ENCODE data around the gene DCDC2C. TPM values are rescaled to one million over a fixed set of nuclear protein-coding genes. Genes with fewer than 3 reads are reported as not detected.
"Not testable (repeated sequence)": the region's sequence is repeated elsewhere in the genome, so short reads cannot be mapped to it uniquely, and the experiment has no call there.

The DCDC2C gene, protein sequence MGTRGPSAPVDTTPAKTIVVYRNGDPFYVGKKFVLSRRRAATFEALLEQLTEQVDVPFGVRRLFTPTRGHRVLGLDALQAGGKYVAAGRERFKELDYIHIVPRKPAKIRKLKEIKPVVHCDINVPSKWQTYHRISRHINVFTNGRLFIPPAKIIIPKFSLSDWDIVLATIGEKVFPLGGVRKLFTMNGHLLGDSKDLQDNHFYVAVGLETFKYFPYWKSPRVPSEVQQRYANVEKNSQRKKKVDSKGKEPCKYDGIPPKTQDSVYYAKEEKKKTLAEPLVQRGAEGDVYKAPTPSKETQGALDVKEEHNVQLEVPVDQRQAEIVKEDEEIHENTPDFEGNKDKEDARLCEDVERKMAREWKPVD
- under 1 TPM in 3 of 4 donors, not detected in 1; 0.27 to 0.64 (median 0.46) TPM for polyA plus RNA-seq (ENCODE audit: insufficient read length in 4 of 4)

DNA sequence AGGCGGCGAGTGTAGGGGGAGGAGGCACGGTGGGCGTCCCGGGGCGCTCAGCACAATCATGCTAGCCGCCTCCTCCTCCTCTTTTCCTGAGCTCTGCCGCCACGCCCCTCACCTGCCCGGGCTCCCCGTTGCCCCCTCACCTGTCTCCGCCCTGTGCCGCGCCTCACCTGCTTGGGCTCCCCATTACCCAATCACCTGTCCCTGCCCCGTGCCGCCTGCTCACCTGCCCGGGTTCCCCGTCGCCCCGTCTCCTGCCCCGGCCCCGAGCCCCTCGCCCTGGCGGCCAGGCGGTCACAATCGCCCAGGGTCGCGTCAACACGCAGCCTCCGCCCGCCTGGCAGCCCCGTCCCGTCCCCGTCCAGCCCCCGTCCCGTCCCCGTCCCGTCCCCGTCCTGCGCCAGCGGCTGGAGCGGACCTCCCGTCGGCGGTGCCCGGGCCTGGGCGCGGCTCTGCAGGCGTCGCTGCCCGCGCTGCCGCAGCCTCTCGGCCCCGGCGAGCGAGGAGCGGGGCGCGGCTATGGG is at the start of gene DCDC2C:
Gene DCDC2C, plus strand, starts transcription at position 340 of the 521 bp plus-strand sequence. Its CDS starts 177 bp downstream, at position 517.
- no peak for DNase-seq (ENCODE audit: low read depth in 4 of 4, low spot score in 3 of 4)

DNA sequence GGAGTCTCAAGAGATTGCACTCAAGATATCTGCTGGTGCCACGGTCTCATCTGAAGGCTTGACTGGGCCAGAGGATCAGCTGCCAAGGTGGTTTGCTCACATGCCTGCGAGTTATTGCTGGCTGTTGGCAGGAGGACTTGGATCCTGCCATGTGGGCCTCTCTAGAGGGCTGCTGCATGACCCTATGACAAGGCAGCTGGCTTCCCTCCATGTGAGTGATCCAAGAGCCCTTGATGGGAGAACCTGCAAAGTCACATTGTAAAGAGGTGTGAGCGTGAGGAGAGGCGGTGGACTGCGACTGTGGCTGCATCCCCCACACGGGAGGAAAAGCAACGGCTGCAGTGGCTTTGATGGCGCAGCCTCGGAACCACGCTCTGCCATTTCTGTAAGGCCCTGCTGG is 49.4 kb upstream of the DCDC2C start:
- no peak for DNase-seq (ENCODE audit: low read depth in 4 of 4, low spot score in 3 of 4)

DNA sequence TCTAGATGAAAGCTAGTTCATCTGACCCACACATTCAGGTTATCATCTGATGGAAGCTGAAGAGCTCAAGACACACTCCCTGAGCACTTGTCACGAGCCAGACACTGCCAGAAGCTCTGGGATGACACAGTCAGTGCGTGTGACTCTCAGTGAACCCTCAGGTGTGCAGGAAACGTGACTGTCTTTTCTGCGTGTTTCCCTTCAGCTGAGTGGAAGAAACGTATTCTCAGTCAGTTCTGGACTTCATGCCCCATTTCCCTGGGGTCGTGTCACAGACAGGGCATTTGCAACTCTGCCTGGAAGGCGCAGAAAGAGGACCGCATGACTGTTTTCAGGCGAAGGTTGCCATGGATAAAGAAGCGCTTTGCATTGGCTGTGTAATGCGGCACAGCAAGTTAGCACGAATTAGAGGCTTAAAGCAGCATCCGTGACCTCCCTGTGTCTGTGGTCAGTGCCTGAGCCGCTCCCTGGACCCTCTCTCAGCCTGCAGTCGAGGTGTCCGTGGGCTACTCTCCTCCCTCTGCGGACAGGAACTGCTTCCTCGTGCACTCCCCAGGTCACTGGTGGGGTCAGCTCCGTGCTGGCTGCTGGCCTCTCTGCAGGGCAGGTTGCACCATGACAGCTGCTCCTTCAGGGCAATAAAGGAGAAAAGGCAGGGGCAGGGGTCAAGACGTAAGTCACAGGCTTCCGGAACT is 48.7 kb upstream of the DCDC2C start:
- DNase-seq (ENCODE audit: low read depth in 4 of 4, low spot score in 3 of 4): no peak

DNA sequence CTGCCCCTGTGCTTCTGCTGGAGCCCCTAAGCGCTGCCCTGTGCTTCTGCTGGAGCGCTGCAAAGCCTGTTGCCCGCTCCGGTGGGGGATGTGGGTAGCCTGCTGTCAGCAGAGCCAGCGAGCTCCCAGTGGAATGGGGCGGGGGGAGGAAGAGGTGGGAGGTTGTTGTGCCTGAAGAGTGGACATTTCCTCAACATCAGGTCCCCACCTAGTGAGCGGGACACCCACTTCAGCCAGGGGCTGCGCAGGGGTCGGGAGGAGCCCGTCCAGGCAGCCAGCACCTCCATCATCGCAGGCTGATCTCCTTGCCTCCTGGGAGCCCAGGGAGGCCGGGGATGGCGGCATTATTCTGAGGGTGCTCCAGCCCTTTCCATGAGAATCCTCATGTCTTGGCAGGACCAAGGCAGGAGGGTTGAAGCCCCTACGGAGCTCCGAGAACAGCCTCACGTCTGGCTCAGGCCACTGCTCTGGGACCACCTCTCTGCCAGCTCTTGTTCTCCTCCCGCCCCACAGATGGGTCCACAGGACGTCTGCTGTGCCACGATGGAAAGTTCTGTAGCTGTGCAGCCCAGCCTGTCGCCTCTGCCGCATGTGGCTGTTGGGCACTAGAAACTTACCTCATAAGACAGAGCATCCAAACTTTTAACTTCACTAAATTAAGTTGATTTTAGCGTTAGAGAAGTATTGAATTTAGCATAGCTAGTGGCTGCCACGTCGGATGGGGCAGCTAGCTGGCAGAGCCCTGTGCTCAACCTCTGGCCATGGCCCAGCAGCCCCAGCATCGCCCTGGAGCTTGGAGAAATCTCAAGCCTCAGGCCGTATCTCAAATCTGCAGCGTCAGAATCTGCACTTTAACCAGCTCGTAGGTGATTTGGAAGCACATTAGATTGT is 47.3 kb upstream of the DCDC2C start:
- no peak for DNase-seq (ENCODE audit: low read depth in 4 of 4, low spot score in 3 of 4)

DNA sequence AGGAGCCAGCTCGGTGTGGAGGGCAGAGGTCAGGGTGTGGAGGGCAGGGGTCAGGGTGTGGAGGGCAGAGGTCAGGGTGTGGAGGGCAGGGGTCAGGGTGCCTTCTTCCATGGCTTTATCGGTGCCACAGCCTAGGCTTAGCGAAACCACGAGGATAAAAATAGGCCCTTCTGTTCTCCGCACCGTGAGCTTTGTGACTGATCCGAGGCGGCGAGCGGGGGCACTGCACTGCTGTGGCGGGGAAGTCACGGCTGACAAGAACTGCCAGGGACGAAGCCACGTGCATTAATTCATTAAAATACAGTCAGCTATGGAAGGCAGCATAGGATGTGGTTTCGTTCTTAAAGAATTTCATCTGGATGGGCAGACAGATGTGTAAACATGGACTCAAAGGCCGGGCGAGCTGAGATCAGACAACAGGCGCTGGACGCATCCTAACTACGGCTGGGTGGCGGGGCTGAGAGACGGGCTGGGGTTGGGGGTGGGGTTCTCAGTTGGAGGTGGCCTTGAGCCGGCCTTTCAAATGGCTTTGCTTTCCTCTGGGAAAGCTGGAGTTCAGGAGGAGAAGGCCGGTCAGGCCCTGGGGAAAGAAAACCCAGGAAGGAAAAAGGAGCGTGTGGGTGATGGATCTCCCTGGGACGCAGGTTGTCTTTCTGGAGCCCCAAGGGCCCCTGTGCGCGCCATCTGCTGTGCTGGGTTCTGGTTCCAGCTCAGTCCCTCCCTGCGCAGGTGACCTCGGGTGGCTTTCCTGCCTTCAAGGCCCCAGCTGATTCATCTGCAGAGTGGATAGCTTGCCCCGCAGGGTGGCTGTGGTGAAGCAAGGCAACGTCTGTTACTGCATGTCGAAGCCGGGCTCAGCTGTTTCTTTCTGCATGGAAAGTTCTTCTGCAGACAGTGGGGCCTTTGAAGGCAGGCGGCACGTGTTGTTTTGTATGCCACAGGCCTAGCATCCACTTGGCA is 46.3 kb upstream of the DCDC2C start:
- peak in 1 of 4 donors; percentile 30 for DNase-seq (ENCODE audit: low read depth in 4 of 4, low spot score in 3 of 4)

DNA sequence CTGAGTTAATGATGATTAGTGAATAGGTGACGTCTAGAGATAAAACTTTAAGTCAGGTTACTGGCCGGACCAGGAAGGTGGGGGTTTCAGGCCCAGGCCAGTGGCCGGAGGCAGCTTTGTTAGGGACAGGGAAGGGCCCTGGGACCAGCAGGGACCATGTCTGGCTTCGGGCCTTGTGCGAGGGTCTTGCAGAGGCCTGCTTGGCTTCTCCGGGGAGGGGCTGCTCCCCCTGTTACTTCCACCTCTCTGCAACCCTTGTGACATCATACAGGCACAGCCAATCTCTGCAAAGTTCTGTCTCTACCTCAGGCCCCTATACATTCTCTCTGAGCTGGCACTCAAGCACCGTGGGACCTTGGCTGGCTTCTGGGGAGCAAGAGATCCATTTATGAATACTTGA is 45.5 kb upstream of the DCDC2C start, which contains the start of gene ALLC:
Gene ALLC, plus strand, starts transcription at position 320 of the 400 bp plus-strand sequence. CDS start 12,958 bp downstream, outside the sequence.
- DNase-seq (ENCODE audit: low read depth in 4 of 4, low spot score in 3 of 4): no peak

DNA sequence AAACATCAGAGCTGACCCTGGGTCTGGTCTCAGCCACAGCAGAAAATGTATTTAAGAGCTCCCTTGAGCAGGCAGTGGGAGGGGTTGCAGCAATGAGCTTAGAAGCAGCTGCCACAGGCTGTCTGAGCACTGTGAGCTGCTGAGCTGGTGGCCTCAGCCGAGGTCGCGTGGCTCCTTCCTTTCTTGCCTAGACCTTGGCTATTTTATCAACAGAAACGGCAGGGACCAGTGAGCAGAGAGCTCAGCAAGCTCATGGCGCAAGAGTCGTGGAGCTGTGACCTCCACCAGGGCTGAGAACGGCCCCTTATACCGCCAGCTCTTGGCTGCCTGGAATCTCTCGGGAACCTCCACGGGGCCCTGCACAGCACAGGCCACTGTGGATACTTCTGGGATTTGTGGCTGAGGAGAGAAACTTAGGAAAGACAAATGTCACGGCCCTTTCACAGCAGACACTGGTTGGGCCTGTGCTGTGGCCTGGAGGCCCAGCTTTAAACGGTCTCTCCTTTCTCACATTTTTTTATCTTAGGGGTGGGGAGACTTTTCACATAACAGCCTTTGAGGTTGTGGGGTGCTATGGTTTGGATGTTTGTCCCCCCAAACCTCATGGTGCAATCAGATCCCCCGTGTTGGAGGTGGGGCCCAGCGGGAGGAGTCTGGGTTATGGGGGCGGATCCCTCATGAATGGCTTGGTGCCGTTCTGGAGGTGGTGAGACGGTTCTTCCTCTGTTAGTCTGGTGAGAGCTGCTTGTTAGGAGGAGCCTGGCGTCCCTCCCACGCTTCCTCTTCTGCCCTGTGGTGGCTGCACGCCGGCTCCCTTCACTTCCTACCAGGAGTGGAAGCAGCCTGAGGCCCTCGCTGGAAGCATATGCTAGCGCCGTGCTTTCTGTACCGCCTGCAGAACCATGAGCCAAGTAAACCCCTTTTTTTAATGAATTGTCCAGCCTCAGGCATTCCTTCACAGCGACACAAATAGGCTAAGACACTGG is 43.6 kb upstream of the DCDC2C start:
- peak in 1 of 4 donors; percentile 33 for DNase-seq (ENCODE audit: low read depth in 4 of 4, low spot score in 3 of 4)

DNA sequence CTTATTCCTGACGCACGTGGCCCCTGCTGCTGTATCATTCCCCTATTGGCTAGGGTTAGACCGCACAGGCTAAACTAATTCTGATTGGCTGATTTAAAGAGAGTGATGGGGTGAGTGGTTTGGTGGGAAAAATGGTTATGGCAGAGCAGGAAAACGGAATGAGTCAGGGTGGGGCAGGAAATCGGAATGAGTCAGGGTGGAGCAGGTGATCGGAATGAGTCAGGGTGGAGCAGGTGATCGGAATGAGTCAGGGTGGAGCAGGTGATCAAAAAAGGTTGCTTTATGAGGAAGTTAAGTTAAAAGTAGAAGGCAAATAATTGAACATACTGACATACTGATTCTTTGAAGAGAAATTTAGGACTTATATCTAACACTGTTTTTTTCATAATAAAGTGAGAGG is 42.7 kb upstream of the DCDC2C start:
- not testable (repeated sequence) for DNase-seq (ENCODE audit: low read depth in 4 of 4, low spot score in 3 of 4)

DNA sequence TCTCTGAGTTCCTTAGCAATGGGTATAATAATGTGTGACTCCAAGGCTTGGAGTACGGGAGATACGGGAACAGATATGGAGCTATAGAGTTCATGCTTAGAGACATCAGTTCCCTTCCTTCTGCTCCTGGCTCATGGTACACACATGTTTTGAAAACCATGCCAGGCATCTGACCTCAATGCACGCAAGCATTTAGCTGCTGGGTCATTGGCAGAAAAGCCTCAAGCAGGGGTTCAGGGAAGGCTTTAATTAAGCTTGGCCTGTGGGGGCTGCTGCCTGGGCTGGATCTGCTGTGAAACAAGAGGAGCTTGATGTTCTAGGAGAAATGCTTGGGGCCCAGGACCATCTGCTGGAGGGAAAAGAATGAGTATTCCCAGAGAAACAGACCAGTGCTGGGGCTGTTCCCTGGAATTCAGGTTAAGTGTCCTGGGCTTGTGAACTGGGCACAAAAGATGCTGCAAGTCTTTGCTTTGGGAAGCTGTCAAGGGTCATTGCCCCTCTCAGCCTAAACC is 42.2 kb upstream of the DCDC2C start:
- no peak for DNase-seq (ENCODE audit: low read depth in 4 of 4, low spot score in 3 of 4)

DNA sequence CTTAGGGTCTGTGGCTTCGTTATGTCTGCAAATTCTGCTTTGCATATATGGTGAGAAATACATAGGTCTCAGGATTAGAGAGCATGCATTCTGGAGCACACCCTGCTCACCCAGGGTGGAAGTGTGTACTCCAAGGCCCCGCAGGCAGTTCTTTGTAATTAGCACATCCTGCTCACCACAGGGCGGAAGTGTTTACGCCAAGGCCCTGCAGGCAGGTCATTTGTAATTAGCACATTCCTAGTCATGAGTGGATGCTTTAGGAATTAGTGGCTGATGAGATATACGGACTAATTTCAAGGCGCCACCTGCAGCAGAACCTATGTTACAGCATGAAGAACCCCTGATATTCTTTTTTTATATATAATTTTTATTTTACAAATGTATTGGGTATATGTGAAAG is 41.1 kb upstream of the DCDC2C start:
- DNase-seq (ENCODE audit: low read depth in 4 of 4, low spot score in 3 of 4): no peak

DNA sequence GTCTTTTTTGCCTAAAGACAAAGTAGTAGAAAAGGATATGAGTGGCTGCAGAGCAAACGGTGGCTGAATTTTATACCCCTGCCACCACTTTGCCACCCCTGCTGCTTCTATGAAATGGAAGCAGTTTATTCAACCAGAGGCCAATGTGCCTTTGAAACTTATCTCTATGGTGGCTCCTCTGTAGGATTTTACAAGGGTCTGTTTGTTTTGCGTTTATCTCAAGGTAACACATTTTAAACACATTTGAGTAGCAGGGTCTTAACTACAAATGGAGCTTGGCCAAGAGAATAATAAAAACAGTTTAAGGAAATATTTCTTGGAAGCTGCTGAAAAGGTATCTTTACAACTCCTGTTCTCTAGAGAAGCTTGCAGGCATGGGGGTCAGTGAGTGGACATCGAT is 39.3 kb upstream of the DCDC2C start:
- no peak for DNase-seq (ENCODE audit: low read depth in 4 of 4, low spot score in 3 of 4)

DNA sequence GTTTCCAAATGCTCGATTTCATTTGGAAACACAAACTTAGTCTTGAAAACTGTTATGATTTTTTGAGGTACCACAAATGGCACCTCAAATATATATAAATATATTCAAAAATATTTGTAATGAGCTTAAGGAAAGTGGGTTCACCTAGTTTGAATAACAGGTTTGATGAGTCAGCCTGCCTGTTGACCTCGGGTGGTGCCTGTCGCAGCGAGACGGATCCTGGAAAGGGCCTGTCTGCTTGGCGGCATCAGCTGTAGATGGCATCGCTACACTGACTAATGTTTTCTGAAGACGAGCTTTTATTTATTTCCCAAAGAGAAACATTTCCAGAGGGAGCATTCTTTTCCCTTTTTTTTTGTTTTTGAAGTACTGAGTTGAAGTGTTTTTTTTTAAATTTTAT is 38.5 kb upstream of the DCDC2C start:
- DNase-seq (ENCODE audit: low read depth in 4 of 4, low spot score in 3 of 4): no peak

DNA sequence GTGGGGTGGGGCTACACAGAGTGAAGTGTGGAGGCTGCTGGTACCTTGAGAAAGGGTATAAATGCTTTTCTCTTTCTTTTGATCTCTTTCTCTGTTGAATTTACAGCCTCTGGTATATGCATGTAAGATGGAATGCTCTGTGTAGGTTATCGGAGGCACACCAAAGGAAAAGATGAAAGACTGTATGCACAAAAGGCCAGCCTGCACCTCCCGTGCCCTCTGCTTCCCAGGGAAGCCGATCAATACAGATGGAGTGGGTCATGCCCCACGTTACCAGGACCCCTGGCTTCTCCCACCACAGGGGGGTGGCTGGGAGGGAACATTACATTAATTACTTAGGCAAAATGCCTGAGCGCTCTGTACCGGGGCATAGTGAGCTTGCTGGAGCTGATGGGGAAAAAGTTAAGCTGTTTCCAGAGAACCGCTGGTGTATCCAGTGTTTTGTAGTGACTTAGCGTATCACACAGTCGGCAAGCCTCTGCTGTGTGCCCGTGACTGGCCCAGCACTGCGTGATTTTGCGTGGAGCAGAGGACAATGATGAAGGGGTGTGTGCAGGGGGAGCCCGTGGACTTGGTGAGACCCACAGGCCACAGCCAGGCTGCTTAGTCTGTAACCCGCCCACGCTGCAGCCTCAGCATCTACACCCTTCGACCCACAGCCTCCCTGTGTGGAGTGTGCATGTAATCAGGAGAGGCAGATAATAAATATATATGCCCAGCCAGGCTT is 37.3 kb upstream of the DCDC2C start:
- DNase-seq (ENCODE audit: low read depth in 4 of 4, low spot score in 3 of 4): no peak

DNA sequence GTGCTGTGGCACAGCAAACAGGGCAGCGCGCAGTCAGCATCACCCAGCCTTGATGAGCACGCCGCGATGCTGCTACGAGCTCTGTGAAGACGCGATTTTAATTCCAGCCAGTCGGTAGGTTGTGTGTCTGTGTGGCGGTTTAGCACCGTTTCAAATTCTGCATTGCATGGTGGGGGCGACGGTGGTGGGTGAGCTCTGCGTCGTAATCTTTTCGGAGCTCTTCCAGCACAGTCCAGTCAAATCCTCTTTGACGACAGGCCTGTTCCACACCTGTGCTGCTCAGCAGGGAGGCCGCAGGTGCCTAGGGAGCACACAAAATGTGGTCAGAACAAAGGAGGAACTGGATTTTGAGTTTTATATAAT is 36.8 kb upstream of the DCDC2C start:
- no peak for DNase-seq (ENCODE audit: low read depth in 4 of 4, low spot score in 3 of 4)

DNA sequence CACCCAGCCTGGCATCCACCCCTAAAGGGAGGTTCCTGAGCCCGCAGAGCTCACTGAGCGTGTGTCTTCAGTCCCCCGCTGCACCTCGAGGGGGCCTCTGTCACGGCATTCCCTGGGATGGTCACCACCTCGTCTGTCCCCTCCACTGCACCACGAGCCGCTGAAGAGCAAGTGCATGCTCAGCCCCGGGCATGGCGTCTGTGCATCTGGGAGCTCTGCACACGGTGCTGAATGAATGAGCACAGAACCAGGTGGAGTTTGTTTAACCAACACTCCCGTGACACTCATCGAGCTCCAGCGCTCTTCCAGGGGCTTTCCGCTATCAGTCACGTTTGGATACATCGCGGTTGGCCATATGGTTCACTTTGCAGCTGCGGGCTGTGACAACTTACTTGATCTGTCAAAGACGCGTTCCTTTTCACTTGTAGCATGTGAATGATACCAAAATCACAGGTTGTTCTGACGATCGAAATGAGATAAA is 36.2 kb upstream of the DCDC2C start:
- DNase-seq (ENCODE audit: low read depth in 4 of 4, low spot score in 3 of 4): no peak

DNA sequence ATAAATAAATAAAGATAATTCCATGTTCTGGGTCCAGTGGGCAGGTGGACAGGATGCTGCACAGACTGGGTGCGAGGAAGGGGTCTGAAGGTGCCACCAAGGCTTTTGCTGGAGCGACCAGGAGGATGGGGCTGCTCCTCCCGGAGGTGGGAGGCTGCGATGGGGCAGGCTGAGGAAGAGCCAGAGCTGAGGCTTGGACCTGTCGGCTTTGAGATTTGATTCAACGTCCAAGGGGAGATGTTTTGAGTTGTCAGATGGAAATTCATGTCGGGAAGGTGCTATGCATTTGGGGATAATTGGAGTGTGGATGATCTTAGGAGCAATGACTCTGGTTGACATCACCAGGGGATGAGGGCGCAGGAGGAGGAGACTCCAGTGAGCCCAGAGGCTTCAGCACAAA is 33.7 kb upstream of the DCDC2C start:
- DNase-seq (ENCODE audit: low read depth in 4 of 4, low spot score in 3 of 4): no peak

DNA sequence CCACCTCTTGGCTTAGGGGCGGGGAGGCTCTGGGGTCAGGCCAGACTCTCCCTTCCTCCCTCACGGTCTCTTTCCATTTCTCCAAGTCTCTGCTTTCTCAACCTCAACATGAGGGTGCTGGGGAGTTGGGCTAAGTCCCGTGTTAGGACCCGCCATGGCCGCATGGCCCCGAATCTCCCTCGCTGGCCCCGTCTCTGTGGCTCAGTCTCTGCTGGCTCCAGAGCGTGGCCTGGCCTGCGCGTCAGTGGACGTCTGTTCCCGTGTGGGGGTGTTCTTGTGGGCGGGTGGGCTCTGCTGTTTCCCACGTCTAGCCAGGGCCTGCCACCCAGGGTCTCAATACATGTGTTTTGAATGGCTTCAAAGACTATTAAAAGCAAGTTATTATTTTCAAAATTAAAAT is 33.0 kb upstream of the DCDC2C start:
- no peak for DNase-seq (ENCODE audit: low read depth in 4 of 4, low spot score in 3 of 4)

All from right renal pelvis (tissue), 4 donors.